Mesenchymal stem cell (in vitro differentiated cells and primary cell): ENCODE results near the gene ST6GALNAC2.

Experiments used
- DNase-seq: peaks from one replicate; pipeline ENCODE4 v3.0.0-alpha.2; 2013
- H2AFZ ChIP-seq: one replicate; pipeline ENCODE4 v1.6.1; 2013; ENCODE audit warnings: low read depth, mild to moderate bottlenecking, control low read depth, inconsistent platforms, low read length, moderate library complexity
- H2AK5ac ChIP-seq: 2 replicates; pipeline ENCODE4 v1.6.1; 2013; ENCODE audit warnings: low read length, moderate library complexity, mild to moderate bottlenecking, inconsistent platforms; ENCODE audit not compliant: severe bottlenecking
- H2BK120ac ChIP-seq: one replicate; pipeline ENCODE4 v1.6.1; 2013; ENCODE audit warnings: low read depth, mild to moderate bottlenecking, inconsistent platforms, low read length, moderate library complexity
- H2BK12ac ChIP-seq, 2 experiments: one replicate each; pipeline ENCODE4 v1.6.1; 2013; ENCODE audit warnings: inconsistent platforms in 2 of 2, low read length in 2 of 2, mild to moderate bottlenecking in 2 of 2, moderate library complexity in 2 of 2, control low read depth in 1 of 2
- H2BK15ac ChIP-seq: one replicate; pipeline ENCODE4 v1.6.1; 2013; ENCODE audit warnings: mild to moderate bottlenecking, low read depth, inconsistent platforms; ENCODE audit not compliant: poor library complexity, severe bottlenecking
- H2BK5ac ChIP-seq: 2 replicates; pipeline ENCODE4 v1.6.1; 2013; ENCODE audit warnings: low read depth, mild to moderate bottlenecking, low read length, control low read depth, inconsistent platforms; ENCODE audit not compliant: poor library complexity, severe bottlenecking
- H3K14ac ChIP-seq, 2 experiments: one replicate each; pipeline ENCODE4 v1.6.1; 2013; ENCODE audit warnings: inconsistent platforms in 2 of 2, low read length in 2 of 2, control low read depth in 1 of 2, mild to moderate bottlenecking in 1 of 2, moderate library complexity in 1 of 2
- H3K18ac ChIP-seq, 2 experiments: one replicate each; pipeline ENCODE4 v1.6.1; 2013; ENCODE audit warnings: inconsistent platforms in 2 of 2, low read length in 2 of 2, control low read depth in 1 of 2, low read depth in 1 of 2, mild to moderate bottlenecking in 1 of 2
- H3K23ac ChIP-seq, 2 experiments: one replicate each; pipeline ENCODE4 v1.6.1; 2013; ENCODE audit warnings: inconsistent platforms in 2 of 2, low read length in 2 of 2, mild to moderate bottlenecking in 2 of 2, moderate library complexity in 2 of 2, control low read depth in 1 of 2
- H3K27ac ChIP-seq: 2 replicates; pipeline ENCODE4 v1.5.1; 2013; ENCODE audit warnings: mild to moderate bottlenecking, moderate library complexity, low read length, control low read depth, inconsistent platforms; ENCODE audit not compliant: poor library complexity, severe bottlenecking
- H3K27me3 ChIP-seq, 2 experiments: 2 replicates each; pipeline versions ENCODE4 v1.6.1 to v1.7.0; 2013; ENCODE audit warnings: low read length in 2 of 2, mild to moderate bottlenecking in 2 of 2, moderate library complexity in 2 of 2, control low read depth in 1 of 2, inconsistent platforms in 1 of 2; ENCODE audit not compliant: control insufficient read depth in 1 of 2, insufficient read depth in 1 of 2
- H3K36me3 ChIP-seq, 2 experiments: 2 replicates each; pipeline versions ENCODE4 v1.6.1 to v1.7.0; 2013; ENCODE audit warnings: low read length in 2 of 2, control low read depth in 1 of 2, inconsistent platforms in 1 of 2, low read depth in 1 of 2, mild to moderate bottlenecking in 1 of 2; ENCODE audit not compliant: insufficient read depth in 2 of 2, control insufficient read depth in 1 of 2
- H3K4ac ChIP-seq, 2 experiments: one replicate each; pipeline ENCODE4 v1.6.1; 2013; ENCODE audit warnings: inconsistent platforms in 2 of 2, low read length in 2 of 2, mild to moderate bottlenecking in 2 of 2, moderate library complexity in 2 of 2, control low read depth in 1 of 2, low read depth in 1 of 2
- H3K4me1 ChIP-seq: 2 replicates; pipeline ENCODE4 v1.6.1; 2013; ENCODE audit warnings: low read depth, low read length, control low read depth; ENCODE audit not compliant: control insufficient read depth, insufficient read depth
- H3K4me2 ChIP-seq: 2 replicates; pipeline ENCODE4 v1.6.1; 2013; ENCODE audit warnings: low read length, mild to moderate bottlenecking, inconsistent platforms; ENCODE audit not compliant: poor library complexity, severe bottlenecking
- H3K4me3 ChIP-seq, 2 experiments: 2 replicates each; pipeline versions ENCODE4 v1.5.1 to v1.7.0; 2013; ENCODE audit warnings: low read length in 2 of 2, mild to moderate bottlenecking in 2 of 2, control low read depth in 1 of 2, low read depth in 1 of 2; ENCODE audit not compliant: insufficient read depth in 1 of 2
- H3K79me1 ChIP-seq: replicated peaks from 2 replicates; pipeline ENCODE4 v1.6.1; 2013; ENCODE audit warnings: mild to moderate bottlenecking, control low read depth, low read length, inconsistent platforms; ENCODE audit not compliant: poor library complexity, severe bottlenecking
- H3K9ac ChIP-seq: 2 replicates; pipeline ENCODE4 v1.7.0; 2013; ENCODE audit warnings: mild to moderate bottlenecking, low read length, moderate library complexity
- H3K9me3 ChIP-seq: 2 replicates; pipeline ENCODE4 v1.7.0; 2013; ENCODE audit warnings: mild to moderate bottlenecking, low read length; ENCODE audit not compliant: control insufficient read depth
- H4K8ac ChIP-seq: one replicate; pipeline ENCODE4 v1.6.1; 2013; ENCODE audit warnings: inconsistent platforms, mild to moderate bottlenecking, low read length, moderate library complexity
- H4K91ac ChIP-seq: one replicate; pipeline ENCODE4 v1.6.1; 2013; ENCODE audit warnings: mild to moderate bottlenecking, low read length, inconsistent platforms
- WGBS: methylation state at CpG from one replicate; pipeline ENCODE4 v1.1.7; 2013; ENCODE audit warnings: mixed read lengths; 5-methylcytosine and 5-hydroxymethylcytosine counted together

The ST6GALNAC2 gene

GRCh38 chr17:76546556-76547182 lies 39.0 kb downstream of the ST6GALNAC2 start:
- Histone ChIP-seq H2BK120ac (peak overlapping the region; percentile 71), H3K79me1 (no peaks in the 10 kb centered on the region), H3K4me2 (no peak overlapping the region), H3K14ac (peak overlapping the region in 1 of 2 experiments; percentile 46), H3K9ac (peak overlapping the region; percentile 64), H2BK12ac (peak overlapping the region; percentile 98 to 99), H3K4ac (peak overlapping the region; percentile 28 to 90), H3K27me3 (peaks cover 0 to 6% of the 10 kb centered on the region in 2 experiments), H4K8ac (peak overlapping the region; percentile 39), H4K91ac (peak overlapping the region; percentile 95), H3K18ac (peak overlapping the region; percentile 78 to 97), H2AFZ (no peak overlapping the region), H2BK5ac (no peak overlapping the region), H3K23ac (peak overlapping the region in 1 of 2 experiments; percentile 11), H3K27ac (no peak overlapping the region), H3K36me3 (peaks cover 2 to 6% of the 10 kb centered on the region in 2 experiments), H2BK15ac (peak overlapping the region; percentile 64), H3K9me3 (no peaks in the 10 kb centered on the region), H3K4me1 (peaks cover 36% of the 10 kb centered on the region), H2AK5ac (peak overlapping the region; percentile 12), H3K4me3 (no peak overlapping the region)
- 21% methylated on average over 9 of the region's 11 CpGs for WGBS
- DNase-seq = peak; percentile 94

DNA sequence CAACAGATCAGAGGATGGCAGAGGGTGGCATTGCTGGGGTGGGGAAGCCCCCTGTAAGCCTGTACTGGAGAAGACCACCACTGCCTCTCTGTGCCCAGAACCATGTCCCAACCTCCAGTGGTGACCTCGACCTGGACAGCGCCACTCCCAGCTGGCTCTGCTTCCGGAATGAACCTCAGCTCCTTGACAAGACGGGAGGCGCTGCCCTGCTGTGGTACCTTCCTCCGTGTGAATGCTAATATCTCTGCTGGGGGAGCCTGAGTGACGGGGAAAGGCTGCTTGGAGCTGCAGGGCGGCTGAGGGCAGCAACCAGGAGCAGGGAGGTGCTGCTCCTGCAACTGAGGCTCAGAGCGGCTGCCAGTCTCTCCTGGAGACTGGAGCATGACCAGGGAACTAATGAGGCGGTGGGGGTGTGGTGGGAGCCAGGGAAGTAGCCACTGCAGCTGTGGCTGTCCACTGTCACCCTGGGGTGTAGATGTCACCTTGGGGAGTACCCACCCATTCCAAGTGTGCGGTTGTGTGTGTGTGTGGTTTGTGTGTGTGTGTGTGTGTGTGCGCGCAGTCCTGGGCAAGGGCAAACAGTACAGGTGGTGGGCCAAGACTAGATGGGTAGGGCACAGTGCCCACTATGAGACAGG lies 39.6 kb downstream of the ST6GALNAC2 start:
- DNase-seq = peak; percentile 17
- Histone ChIP-seq H3K4me2 (no peak overlapping the region), H3K79me1 (no peaks in the 10 kb centered on the region), H2AFZ (no peak overlapping the region), H2AK5ac (no peak overlapping the region), H3K4me3 (no peak overlapping the region), H4K91ac (peak overlapping the region; percentile 83), H3K27ac (no peak overlapping the region), H3K36me3 (peaks cover 2 to 6% of the 10 kb centered on the region in 2 experiments), H2BK12ac (peak overlapping the region; percentile 97 to 98), H3K27me3 (peaks cover 0 to 6% of the 10 kb centered on the region in 2 experiments), H3K18ac (peak overlapping the region; percentile 78 to 94), H3K14ac (peak overlapping the region in 1 of 2 experiments; percentile 86), H3K4me1 (peaks cover 38% of the 10 kb centered on the region), H4K8ac (peak overlapping the region; percentile 39), H3K9ac (no peak overlapping the region), H3K4ac (peak overlapping the region; percentile 28 to 90), H3K9me3 (no peaks in the 10 kb centered on the region), H2BK5ac (no peak overlapping the region), H2BK120ac (peak overlapping the region; percentile 8), H2BK15ac (peak overlapping the region; percentile 64), H3K23ac (no peak overlapping the region)
- 77% methylated on average over 13 of the region's 13 CpGs for WGBS

DNA sequence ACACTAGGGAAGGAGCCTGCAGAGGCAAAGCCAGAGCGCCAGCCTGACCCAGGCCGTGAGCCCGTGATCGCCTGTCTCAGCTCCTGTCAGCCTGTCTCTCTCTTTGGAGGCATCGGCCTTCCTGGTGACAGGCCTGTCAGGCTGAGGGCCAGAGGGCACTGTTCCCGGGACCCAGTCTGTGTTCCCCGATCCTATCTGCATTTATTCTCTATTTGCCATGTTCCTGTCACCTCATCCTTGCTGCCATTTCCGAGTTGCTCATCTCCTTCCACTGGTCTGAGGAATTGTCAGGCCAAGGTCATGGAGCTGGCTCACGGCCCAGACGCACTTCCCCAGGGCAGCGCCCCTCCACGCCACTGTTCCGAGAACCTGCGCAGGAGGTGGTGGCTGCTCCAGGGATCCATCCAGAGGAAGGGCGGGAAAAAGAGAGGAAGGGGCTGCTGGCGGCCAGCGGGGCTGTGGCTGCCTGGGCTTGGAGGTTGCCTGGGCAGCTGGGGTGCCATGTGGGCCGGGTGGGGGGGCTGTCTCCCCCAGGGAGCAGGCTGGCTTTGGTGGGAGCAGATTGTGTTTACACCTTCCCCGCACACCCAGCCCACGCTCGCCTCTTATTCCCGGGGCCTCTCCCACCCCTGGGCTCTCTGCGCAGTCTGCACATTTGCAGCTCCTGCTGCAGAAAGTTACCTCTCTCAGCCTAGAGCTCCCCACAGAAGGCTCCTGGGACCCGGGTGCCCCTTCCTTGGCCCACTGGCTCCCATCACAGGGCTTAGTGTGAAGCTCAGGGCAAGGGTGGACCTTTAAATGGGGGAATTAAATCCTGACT lies 40.9 kb downstream of the ST6GALNAC2 start:
- Histone ChIP-seq H2BK15ac (peak overlapping the region; percentile 73), H3K36me3 (peaks cover 2 to 6% of the 10 kb centered on the region in 2 experiments), H3K27me3 (peaks cover 0 to 6% of the 10 kb centered on the region in 2 experiments), H3K18ac (peak overlapping the region; percentile 71 to 94), H4K91ac (peak overlapping the region; percentile 91), H2BK5ac (no peak overlapping the region), H4K8ac (peak overlapping the region; percentile 86), H3K9ac (no peak overlapping the region), H3K14ac (peak overlapping the region in 1 of 2 experiments; percentile 86), H3K4ac (peak overlapping the region; percentile 77 to 90), H2AFZ (no peak overlapping the region), H3K23ac (no peak overlapping the region), H3K9me3 (no peaks in the 10 kb centered on the region), H3K79me1 (no peaks in the 10 kb centered on the region), H2BK12ac (peak overlapping the region; percentile 56 to 95), H2AK5ac (no peak overlapping the region), H3K4me1 (peaks cover 45% of the 10 kb centered on the region), H3K4me2 (no peak overlapping the region), H2BK120ac (peak overlapping the region; percentile 91), H3K27ac (no peak overlapping the region), H3K4me3 (no peak overlapping the region)
- DNase-seq = peak; percentile 67
- WGBS = 52% methylated on average over 21 of the region's 24 CpGs
